HepG2 (cell line): ENCODE measurements around the gene CORO1C. TPM values are rescaled to one million over a fixed set of nuclear protein-coding genes. Genes with fewer than 3 reads are reported as not detected.

ENCODE experiments used
- KAT2B ChIP-seq: fragments of 150-350 bp; IDR thresholded peaks from 2 replicates; pipeline ENCODE4 v1.6.1; 2014; ENCODE audit warnings: low read depth, low read length, borderline replicate concordance
- NONO ChIP-seq, 2 experiments: fragments of 450-650 bp in 1 of 2; sonication (generic) in 1 of 2; formaldehyde crosslinking in 1 of 2; IDR thresholded peaks in 1 of 2; conservative IDR thresholded peaks in 1 of 2; 2 replicates each; pipeline versions ENCODE4 v1.6.1 to v1.8.0; 2017 to 2022; ENCODE audit warnings: mild to moderate bottlenecking in 1 of 2, missing genetic modification reagents in 1 of 2, moderate library complexity in 1 of 2
- NR2F6 ChIP-seq, 2 experiments: IDR thresholded peaks; 2 replicates each; pipeline ENCODE4 v1.6.1; 2016; ENCODE audit warnings: antibody characterized with exemption in 1 of 2, mild to moderate bottlenecking in 1 of 2
- RBM39 ChIP-seq: fragments of 200-400 bp; formaldehyde crosslinking; IDR thresholded peaks from one replicate; pipeline ENCODE4 v1.6.1; 2018; ENCODE audit warnings: antibody characterized with exemption, mild to moderate bottlenecking, low read depth, low read length; ENCODE audit not compliant: poor library complexity, severe bottlenecking
- ZC3H4 ChIP-seq: sonication (generic); formaldehyde crosslinking; IDR thresholded peaks from 2 replicates; pipeline ENCODE4 v1.4.0; 2020; ENCODE audit warnings: missing genetic modification reagents, borderline replicate concordance
- ZNF891 ChIP-seq: sonication (generic); formaldehyde crosslinking; IDR thresholded peaks from 2 replicates; pipeline ENCODE4 v1.5.0; 2020; ENCODE audit warnings: mild to moderate bottlenecking, missing genetic modification reagents
- ZSCAN20 ChIP-seq: sonication (generic); formaldehyde crosslinking; IDR thresholded peaks from 2 replicates; pipeline ENCODE4 v1.4.0; 2020; ENCODE audit warnings: missing genetic modification reagents, mild to moderate bottlenecking, borderline replicate concordance
- polyA plus RNA-seq, 8 experiments: library from polyadenylated mRNA; depleted of rRNA in 3 of 8; stranded (reverse) in 7 of 8; unstranded in 1 of 8; fragments of >200 nt; fragmentation: Illumina TruSeq in 4 of 8; extraction: Trizol in 4 of 8; gene quantifications; 2 replicates each; pipeline versions ENCODE4 v1.2.1 to v1.2.3, GENCODE V29; 2011 to 2016; ENCODE audit warnings: low read depth in 4 of 8, missing spikeins in 1 of 8, mixed read lengths in 1 of 8; ENCODE audit not compliant: insufficient read depth in 1 of 8
- total RNA-seq, 5 experiments: library from RNA; depleted of rRNA; stranded (reverse); fragments of >200 nt; fragmentation: Illumina TruSeq; extraction: Trizol; gene quantifications; 2 replicates each; pipeline ENCODE4 v1.2.3, GENCODE V29; 2016; ENCODE audit warnings: low read depth in 1 of 5
- TF ChIP-seq, protein P1 (sequence below): fragments of 450-650 bp; IDR thresholded peaks from 2 replicates; pipeline ENCODE4 v1.6.1; 2017; ENCODE audit warnings: mild to moderate bottlenecking
- TF ChIP-seq, protein P2 (sequence below): conservative IDR thresholded peaks from 2 replicates; pipeline ENCODE4 v1.6.1; 2018; ENCODE audit warnings: missing genetic modification reagents
- TF ChIP-seq, protein P3 (sequence below): sonication (generic); formaldehyde crosslinking; IDR thresholded peaks from 2 replicates; pipeline ENCODE4; 2020; ENCODE audit warnings: missing genetic modification reagents, mild to moderate bottlenecking, borderline replicate concordance
- TF ChIP-seq, protein P4 (sequence below): sonication (generic); formaldehyde crosslinking; IDR thresholded peaks from 2 replicates; pipeline ENCODE4 v1.4.0; 2020; ENCODE audit warnings: missing genetic modification reagents, mild to moderate bottlenecking, borderline replicate concordance

The CORO1C gene
- total and polyA plus RNA-seq, 2 of the 13 experiments (the other 11 are each of a cell fraction or from before 2014, with no cell fraction given) = 73.7 to 131 TPM

- TF ChIP-seq, protein P1, sequence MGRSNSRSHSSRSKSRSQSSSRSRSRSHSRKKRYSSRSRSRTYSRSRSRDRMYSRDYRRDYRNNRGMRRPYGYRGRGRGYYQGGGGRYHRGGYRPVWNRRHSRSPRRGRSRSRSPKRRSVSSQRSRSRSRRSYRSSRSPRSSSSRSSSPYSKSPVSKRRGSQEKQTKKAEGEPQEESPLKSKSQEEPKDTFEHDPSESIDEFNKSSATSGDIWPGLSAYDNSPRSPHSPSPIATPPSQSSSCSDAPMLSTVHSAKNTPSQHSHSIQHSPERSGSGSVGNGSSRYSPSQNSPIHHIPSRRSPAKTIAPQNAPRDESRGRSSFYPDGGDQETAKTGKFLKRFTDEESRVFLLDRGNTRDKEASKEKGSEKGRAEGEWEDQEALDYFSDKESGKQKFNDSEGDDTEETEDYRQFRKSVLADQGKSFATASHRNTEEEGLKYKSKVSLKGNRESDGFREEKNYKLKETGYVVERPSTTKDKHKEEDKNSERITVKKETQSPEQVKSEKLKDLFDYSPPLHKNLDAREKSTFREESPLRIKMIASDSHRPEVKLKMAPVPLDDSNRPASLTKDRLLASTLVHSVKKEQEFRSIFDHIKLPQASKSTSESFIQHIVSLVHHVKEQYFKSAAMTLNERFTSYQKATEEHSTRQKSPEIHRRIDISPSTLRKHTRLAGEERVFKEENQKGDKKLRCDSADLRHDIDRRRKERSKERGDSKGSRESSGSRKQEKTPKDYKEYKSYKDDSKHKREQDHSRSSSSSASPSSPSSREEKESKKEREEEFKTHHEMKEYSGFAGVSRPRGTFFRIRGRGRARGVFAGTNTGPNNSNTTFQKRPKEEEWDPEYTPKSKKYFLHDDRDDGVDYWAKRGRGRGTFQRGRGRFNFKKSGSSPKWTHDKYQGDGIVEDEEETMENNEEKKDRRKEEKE = no peak
- TF ChIP-seq, protein P2, sequence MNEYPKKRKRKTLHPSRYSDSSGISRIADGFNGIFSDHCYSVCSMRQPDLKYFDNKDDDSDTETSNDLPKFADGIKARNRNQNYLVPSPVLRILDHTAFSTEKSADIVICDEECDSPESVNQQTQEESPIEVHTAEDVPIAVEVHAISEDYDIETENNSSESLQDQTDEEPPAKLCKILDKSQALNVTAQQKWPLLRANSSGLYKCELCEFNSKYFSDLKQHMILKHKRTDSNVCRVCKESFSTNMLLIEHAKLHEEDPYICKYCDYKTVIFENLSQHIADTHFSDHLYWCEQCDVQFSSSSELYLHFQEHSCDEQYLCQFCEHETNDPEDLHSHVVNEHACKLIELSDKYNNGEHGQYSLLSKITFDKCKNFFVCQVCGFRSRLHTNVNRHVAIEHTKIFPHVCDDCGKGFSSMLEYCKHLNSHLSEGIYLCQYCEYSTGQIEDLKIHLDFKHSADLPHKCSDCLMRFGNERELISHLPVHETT = no peak
- TF ChIP-seq NR2F6 (IDR thresholded peaks at IDR 0.05) (no peak), NR2F6 (CRISPR knock-in tag; IDR thresholded peaks at IDR 0.05) (0 out of 2 replicates have a peak, but pooled peaks have one; percentile 16), ZC3H4 (CRISPR knock-in tag) (no peak), ZSCAN20 (CRISPR knock-in tag) (no peak), KAT2B (no peak), RBM39 (no peak), ZNF891 (no peak), NONO (IDR thresholded peaks at IDR 0.05) (no peak), NONO (CRISPR knock-in tag; conservative IDR thresholded peaks at IDR 0.05) (0 out of 2 replicates have a peak, but pooled peaks have one; percentile 40)
- TF ChIP-seq, protein P3, sequence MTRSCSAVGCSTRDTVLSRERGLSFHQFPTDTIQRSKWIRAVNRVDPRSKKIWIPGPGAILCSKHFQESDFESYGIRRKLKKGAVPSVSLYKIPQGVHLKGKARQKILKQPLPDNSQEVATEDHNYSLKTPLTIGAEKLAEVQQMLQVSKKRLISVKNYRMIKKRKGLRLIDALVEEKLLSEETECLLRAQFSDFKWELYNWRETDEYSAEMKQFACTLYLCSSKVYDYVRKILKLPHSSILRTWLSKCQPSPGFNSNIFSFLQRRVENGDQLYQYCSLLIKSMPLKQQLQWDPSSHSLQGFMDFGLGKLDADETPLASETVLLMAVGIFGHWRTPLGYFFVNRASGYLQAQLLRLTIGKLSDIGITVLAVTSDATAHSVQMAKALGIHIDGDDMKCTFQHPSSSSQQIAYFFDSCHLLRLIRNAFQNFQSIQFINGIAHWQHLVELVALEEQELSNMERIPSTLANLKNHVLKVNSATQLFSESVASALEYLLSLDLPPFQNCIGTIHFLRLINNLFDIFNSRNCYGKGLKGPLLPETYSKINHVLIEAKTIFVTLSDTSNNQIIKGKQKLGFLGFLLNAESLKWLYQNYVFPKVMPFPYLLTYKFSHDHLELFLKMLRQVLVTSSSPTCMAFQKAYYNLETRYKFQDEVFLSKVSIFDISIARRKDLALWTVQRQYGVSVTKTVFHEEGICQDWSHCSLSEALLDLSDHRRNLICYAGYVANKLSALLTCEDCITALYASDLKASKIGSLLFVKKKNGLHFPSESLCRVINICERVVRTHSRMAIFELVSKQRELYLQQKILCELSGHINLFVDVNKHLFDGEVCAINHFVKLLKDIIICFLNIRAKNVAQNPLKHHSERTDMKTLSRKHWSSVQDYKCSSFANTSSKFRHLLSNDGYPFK = no peak
- TF ChIP-seq, protein P4, sequence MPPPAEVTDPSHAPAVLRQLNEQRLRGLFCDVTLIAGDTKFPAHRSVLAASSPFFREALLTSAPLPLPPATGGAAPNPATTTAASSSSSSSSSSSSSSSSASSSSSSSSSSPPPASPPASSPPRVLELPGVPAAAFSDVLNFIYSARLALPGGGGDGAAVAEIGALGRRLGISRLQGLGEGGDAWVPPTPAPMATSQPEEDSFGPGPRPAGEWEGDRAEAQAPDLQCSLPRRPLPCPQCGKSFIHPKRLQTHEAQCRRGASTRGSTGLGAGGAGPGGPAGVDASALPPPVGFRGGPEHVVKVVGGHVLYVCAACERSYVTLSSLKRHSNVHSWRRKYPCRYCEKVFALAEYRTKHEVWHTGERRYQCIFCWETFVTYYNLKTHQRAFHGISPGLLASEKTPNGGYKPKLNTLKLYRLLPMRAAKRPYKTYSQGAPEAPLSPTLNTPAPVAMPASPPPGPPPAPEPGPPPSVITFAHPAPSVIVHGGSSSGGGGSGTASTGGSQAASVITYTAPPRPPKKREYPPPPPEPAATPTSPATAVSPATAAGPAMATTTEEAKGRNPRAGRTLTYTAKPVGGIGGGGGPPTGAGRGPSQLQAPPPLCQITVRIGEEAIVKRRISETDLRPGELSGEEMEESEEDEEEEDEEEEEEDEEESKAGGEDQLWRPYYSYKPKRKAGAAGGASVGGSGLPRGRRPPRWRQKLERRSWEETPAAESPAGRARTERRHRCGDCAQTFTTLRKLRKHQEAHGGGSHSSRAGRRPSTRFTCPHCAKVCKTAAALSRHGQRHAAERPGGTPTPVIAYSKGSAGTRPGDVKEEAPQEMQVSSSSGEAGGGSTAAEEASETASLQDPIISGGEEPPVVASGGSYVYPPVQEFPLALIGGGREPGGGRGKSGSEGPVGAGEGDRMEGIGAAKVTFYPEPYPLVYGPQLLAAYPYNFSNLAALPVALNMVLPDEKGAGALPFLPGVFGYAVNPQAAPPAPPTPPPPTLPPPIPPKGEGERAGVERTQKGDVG (CRISPR knock-in tag) = no peak
These were observed 3.0 kb upstream of the CORO1C start (continued) for GRCh38 chr12:108734200-108734906.
